Measurements from ENCODE around the gene IMMP2L.
"Not testable (repeated sequence)": the region's sequence is repeated elsewhere in the genome, so short reads cannot be mapped to it uniquely, and the experiment has no call there.

Gene IMMP2L

DNA sequence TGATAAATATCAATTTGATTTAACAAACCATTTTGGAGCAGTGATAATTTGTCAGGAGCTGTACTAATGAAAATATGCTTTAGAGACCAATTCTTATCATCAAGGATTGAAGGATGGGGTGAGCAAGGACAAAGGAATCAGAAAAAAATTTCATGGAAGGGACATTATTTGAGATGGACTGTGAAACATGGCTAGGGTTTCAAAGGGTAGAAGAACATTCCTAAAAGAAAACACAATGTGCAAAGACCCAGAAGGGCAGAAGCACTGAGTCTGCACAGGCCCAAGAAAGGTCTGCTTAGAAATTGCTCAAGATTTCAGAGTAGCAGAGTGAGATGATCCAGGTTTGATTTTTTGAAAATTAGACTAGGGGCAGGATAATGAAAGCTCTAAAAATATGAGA lies 296.9 kb downstream of the IMMP2L start:
- no peak overlapping the region for H3K9ac ChIP-seq (ENCODE audit: low read depth, low read length)
- H3K36me3 ChIP-seq (ENCODE audit: control insufficient read depth, insufficient read depth, low read length), result no peaks in the 10 kb centered on the region
- H3K4me3 ChIP-seq (ENCODE audit: low read depth, low read length), result no peak overlapping the region
- no peaks in the 10 kb centered on the region for H3K9me3 ChIP-seq (ENCODE audit: control insufficient read depth, insufficient read depth, low read length)
- peaks cover 6% of the 10 kb centered on the region for H3K4me1 ChIP-seq (ENCODE audit: control insufficient read depth, insufficient read depth, low read length)
- H3K27me3 ChIP-seq (ENCODE audit: control insufficient read depth, insufficient read depth, low read length), result no peaks in the 10 kb centered on the region

DNA sequence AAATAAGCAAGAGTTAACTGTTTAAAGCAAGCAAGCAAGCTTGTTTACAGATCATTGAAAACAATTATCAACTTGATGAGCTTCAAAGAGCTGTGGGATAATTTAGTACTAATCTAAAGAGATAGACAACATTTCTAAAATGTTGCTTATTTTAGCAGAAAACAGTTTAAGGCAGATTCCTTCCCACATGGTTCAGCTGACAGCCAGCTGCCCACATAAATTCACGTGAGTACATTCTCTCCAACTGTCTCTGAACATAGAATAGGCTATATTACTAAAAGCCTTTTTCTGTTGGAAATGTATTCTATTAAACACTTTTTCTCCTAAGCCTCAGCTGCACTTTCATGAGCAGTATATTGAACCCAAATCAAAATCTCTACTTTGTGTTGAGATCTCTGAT lies 297.3 kb downstream of the IMMP2L start:
- no peak overlapping the region for H3K4me3 ChIP-seq (ENCODE audit: low read depth, low read length)
- no peaks in the 10 kb centered on the region for H3K36me3 ChIP-seq (ENCODE audit: control insufficient read depth, insufficient read depth, low read length)
- peaks cover 6% of the 10 kb centered on the region for H3K4me1 ChIP-seq (ENCODE audit: control insufficient read depth, insufficient read depth, low read length)
- no peaks in the 10 kb centered on the region for H3K9me3 ChIP-seq (ENCODE audit: control insufficient read depth, insufficient read depth, low read length)
- H3K27me3 ChIP-seq (ENCODE audit: control insufficient read depth, insufficient read depth, low read length), result no peaks in the 10 kb centered on the region
- H3K9ac ChIP-seq (ENCODE audit: low read depth, low read length), result no peak overlapping the region

DNA sequence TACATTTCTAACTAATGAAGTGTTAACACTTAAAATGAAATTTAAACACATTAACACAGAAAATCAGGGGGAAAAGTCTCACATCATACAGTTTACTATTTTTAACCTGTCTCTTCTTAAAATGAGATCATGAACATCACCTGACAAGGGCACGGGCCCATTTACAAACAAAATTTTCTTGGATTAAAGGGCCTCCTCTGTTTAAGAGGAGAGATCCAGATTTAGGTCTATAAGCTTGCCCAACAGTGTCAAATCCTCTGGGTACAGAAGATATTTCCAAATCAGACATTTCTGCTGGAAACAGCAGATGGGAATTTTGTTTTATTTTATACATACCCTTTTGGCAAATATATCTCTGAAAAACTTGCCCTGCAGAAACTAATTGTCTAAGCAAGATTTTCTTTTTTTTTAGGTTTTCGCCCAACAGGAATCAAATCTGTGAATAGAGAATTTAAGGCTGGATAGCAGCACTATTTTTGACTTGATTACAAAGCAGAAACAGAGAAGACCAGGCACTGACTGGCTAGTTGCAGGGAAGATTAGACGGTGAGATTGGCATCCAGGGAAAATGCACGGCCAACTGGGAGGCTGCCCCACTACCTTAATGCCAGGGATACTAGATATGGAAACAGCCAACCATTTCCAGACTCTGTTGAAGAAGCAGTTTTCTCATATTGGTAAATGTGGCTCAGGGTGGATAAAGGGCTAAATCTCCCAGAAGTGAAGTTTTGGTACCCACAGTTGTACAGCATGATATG lies 298.0 kb downstream of the IMMP2L start:
- Histone ChIP-seq H3K36me3 (ENCODE audit: control insufficient read depth, insufficient read depth, low read length) (no peaks in the 10 kb centered on the region), H3K4me3 (ENCODE audit: low read depth, low read length) (no peak overlapping the region), H3K4me1 (ENCODE audit: control insufficient read depth, insufficient read depth, low read length) (peaks cover 6% of the 10 kb centered on the region), H3K9me3 (ENCODE audit: control insufficient read depth, insufficient read depth, low read length) (no peaks in the 10 kb centered on the region), H3K27me3 (ENCODE audit: control insufficient read depth, insufficient read depth, low read length) (no peaks in the 10 kb centered on the region), H3K9ac (ENCODE audit: low read depth, low read length) (no peak overlapping the region)

DNA sequence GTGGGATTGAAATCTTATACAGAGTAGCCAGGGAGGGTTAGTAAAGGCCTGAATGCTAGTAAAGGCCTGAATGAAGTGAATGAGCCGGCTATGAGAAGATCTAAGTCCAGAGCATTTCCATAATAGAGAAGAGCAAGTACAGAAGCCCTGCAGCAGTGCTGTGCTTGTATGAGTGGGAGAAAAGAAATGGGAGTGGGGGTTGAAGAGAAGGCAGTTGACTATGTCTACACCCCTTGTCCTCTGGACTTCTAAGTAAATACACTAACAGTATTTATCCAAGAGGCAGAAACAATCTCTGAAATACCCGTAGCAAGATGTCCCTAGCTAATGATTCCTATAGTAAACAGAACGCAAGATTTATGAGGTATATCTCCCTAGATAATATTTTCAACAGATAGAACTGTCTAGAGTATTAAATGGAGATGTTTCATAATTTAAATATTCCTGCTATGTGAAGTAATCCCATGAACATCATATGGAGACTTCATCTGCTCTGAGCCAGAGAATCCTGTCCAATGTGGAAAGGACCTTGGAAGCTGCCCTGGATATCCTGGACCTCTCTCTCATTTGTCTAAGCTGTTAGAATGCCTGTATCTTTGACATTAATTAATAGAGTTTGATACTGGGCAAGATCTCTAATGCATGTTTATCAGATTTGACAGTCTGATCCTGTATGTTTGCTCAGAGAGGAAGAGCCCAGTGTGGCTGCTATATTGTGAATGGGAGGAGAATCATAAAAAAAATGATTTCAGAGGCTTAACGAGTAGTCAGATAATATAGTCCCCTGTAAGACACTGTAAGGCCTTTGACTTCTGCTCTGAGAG lies 299.8 kb downstream of the IMMP2L start:
- H3K4me3 ChIP-seq (ENCODE audit: low read depth, low read length), result no peak overlapping the region

DNA sequence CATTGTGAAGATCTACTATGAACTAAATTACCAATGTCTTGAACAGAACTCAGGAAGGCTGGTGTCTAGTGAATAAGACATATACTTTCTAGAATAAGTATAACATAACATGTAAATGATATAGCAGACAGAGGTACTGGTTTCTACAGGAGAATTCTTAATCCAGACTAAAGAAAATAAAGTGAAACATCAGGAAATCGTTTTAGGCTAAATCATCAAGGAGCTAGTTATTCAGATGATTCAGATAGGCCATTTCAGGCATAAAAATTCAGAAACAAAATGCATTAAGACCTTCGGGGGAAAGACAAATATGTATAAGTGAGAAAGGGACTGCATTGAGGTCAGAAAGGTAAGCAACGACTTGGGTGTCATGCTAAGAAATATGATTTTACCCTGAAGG lies 300.8 kb downstream of the IMMP2L start:
- no peaks in the 10 kb centered on the region for H3K36me3 ChIP-seq (ENCODE audit: control insufficient read depth, insufficient read depth, low read length)
- peaks cover 1% of the 10 kb centered on the region for H3K4me1 ChIP-seq (ENCODE audit: control insufficient read depth, insufficient read depth, low read length)
- no peak overlapping the region for H3K9ac ChIP-seq (ENCODE audit: low read depth, low read length)
- no peak overlapping the region for H3K4me3 ChIP-seq (ENCODE audit: low read depth, low read length)
- H3K9me3 ChIP-seq (ENCODE audit: control insufficient read depth, insufficient read depth, low read length), result no peaks in the 10 kb centered on the region
- no peaks in the 10 kb centered on the region for H3K27me3 ChIP-seq (ENCODE audit: control insufficient read depth, insufficient read depth, low read length)

More for the DNA sequence above, 299.8 kb downstream of the IMMP2L start:
- Histone ChIP-seq H3K27me3 (ENCODE audit: control insufficient read depth, insufficient read depth, low read length) (no peaks in the 10 kb centered on the region), H3K9me3 (ENCODE audit: control insufficient read depth, insufficient read depth, low read length) (no peaks in the 10 kb centered on the region), H3K36me3 (ENCODE audit: control insufficient read depth, insufficient read depth, low read length) (no peaks in the 10 kb centered on the region), H3K9ac (ENCODE audit: low read depth, low read length) (no peak overlapping the region), H3K4me1 (ENCODE audit: control insufficient read depth, insufficient read depth, low read length) (peaks cover 6% of the 10 kb centered on the region)

DNA sequence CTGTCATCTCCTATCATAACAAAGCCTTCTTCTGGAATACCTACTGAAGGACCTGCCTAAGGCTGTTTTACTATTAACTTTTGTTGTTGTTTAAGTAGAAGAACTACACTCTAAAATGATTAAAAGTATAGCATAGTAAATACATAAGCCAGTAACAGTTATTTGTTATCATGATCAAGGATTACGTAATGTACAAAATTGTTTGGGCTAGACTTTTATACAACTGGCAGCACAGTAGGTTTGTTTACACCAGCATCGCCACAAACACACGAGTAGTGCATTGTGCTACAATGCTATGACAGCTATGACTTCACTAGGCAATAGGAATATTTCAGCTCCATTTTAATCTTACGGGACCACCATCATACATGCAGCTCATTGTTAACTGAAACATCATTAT lies 302.3 kb downstream of the IMMP2L start:
- no peaks in the 10 kb centered on the region for H3K4me1 ChIP-seq (ENCODE audit: control insufficient read depth, insufficient read depth, low read length)
- H3K9me3 ChIP-seq (ENCODE audit: control insufficient read depth, insufficient read depth, low read length), result no peaks in the 10 kb centered on the region
- H3K36me3 ChIP-seq (ENCODE audit: control insufficient read depth, insufficient read depth, low read length), result no peaks in the 10 kb centered on the region
- H3K9ac ChIP-seq (ENCODE audit: low read depth, low read length), result no peak overlapping the region
- no peak overlapping the region for H3K4me3 ChIP-seq (ENCODE audit: low read depth, low read length)
- H3K27me3 ChIP-seq (ENCODE audit: control insufficient read depth, insufficient read depth, low read length), result no peaks in the 10 kb centered on the region

DNA sequence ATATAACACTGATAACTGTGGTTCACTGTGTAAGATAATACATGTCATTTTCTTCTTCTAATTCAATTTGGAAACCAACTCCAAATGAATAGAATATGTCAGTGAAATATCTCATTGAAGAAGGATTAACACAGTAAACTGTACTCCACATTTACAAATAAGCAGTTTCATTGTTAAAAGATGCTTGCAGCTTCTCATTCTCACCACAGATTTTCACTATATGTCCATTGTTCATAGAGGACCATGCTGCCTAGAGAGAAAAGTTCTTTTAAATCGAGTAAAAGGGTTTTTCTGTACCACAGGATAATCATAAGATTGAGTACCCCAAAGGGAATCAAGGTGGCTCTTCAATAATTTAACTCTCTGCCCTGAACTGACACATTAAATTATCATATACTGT lies 305.9 kb downstream of the IMMP2L start:
- Histone ChIP-seq H3K36me3 (ENCODE audit: control insufficient read depth, insufficient read depth, low read length) (no peaks in the 10 kb centered on the region), H3K4me3 (ENCODE audit: low read depth, low read length) (no peak overlapping the region), H3K27me3 (ENCODE audit: control insufficient read depth, insufficient read depth, low read length) (no peaks in the 10 kb centered on the region), H3K4me1 (ENCODE audit: control insufficient read depth, insufficient read depth, low read length) (no peaks in the 10 kb centered on the region), H3K9me3 (ENCODE audit: control insufficient read depth, insufficient read depth, low read length) (no peaks in the 10 kb centered on the region), H3K9ac (ENCODE audit: low read depth, low read length) (no peak overlapping the region)

DNA sequence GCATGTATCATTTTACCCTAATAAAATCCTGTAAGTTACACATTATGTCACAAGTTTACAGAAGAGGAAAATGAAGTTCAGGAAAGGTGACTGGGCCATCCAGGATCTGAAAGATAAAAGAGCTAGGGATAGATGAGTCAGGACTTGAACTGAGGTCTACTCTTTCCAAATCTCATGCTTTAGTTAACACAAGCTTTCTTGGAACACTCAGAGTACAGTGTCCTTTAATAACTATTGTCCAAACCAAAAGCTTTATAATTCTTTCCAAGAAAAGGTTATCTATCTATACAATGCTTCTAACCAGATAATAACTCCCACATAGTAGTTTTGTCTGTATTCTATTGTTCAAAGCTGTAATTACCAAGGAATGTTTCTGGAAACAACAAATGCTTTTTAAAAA lies 306.7 kb downstream of the IMMP2L start:
- Histone ChIP-seq H3K36me3 (ENCODE audit: control insufficient read depth, insufficient read depth, low read length) (no peaks in the 10 kb centered on the region), H3K9me3 (ENCODE audit: control insufficient read depth, insufficient read depth, low read length) (no peaks in the 10 kb centered on the region), H3K4me3 (ENCODE audit: low read depth, low read length) (no peak overlapping the region), H3K4me1 (ENCODE audit: control insufficient read depth, insufficient read depth, low read length) (no peaks in the 10 kb centered on the region), H3K9ac (ENCODE audit: low read depth, low read length) (no peak overlapping the region), H3K27me3 (ENCODE audit: control insufficient read depth, insufficient read depth, low read length) (no peaks in the 10 kb centered on the region)

DNA sequence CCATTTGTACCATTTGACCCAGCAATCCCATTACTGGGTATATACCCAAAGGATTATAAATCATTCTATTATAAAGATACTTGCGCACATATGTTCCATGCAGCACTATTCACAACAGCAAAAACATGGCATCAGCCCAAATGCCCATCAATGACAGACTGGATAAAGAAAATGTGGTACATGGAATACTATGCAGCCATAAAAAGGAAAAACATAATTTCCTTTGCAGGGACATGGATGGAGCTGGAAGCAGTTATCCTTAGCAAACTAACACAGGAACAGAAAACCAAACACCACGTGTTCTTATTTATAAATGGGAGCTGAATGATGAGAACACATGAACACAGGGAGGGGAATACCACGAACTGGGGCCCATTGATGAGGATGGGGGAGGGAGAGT lies 310.9 kb downstream of the IMMP2L start:
- H3K36me3 ChIP-seq (ENCODE audit: control insufficient read depth, insufficient read depth, low read length); H3K27me3 ChIP-seq (ENCODE audit: control insufficient read depth, insufficient read depth, low read length); H3K9ac ChIP-seq (ENCODE audit: low read depth, low read length); H3K9me3 ChIP-seq (ENCODE audit: control insufficient read depth, insufficient read depth, low read length); H3K4me3 ChIP-seq (ENCODE audit: low read depth, low read length); H3K4me1 ChIP-seq (ENCODE audit: control insufficient read depth, insufficient read depth, low read length): not testable (repeated sequence)

DNA sequence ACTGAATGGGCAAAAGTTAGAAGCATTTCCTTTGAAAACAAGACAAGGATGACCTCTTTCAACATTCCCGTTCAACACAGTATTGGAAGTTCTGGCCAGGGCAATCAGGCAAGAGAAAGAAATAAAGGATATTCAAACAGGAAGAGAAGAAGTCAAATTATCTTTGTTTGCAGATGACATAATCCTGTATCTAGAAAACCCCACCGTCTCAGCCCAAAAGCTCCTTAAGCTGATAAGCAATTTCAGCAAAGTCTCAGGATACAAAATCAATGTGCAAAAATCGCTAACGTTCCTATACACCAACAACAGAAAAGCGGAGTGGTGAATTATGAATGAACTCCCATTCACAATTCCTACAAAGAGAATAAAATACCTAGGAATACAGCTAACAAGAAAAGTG lies 312.5 kb downstream of the IMMP2L start:
- not testable (repeated sequence) for H3K9ac ChIP-seq (ENCODE audit: low read depth, low read length); H3K4me3 ChIP-seq (ENCODE audit: low read depth, low read length); H3K27me3 ChIP-seq (ENCODE audit: control insufficient read depth, insufficient read depth, low read length); H3K9me3 ChIP-seq (ENCODE audit: control insufficient read depth, insufficient read depth, low read length); H3K4me1 ChIP-seq (ENCODE audit: control insufficient read depth, insufficient read depth, low read length); H3K36me3 ChIP-seq (ENCODE audit: control insufficient read depth, insufficient read depth, low read length)

DNA sequence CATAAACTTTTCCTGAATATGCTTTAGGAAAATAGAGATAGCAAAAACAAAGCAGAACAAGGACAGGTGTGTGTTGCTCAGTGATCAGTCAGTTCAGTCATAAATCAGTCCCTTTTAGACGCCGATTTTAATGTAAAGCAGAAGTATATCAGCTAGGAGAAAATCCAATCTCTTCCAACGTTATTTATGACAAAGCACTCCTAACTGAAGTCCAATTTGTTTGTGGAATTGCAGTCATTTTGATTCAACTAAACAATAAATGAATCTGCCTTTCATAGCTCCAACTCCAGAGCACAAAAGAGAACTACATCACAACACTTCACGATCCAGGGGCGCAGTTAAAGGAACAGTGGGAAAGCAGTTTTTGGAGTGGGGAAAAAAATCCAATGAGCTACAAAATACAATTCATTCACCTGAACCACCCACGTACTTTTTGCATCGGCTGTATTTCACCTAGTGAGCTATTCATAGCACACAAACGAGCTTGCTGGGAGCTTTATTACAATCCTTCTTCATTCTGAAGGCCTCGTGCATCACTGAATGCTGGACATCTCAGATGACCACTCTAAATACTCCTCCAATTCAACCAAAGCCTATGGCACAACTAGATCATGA lies 320.0 kb downstream of the IMMP2L start:
- Histone ChIP-seq H3K4me3 (ENCODE audit: low read depth, low read length) (no peak overlapping the region), H3K4me1 (ENCODE audit: control insufficient read depth, insufficient read depth, low read length) (no peaks in the 10 kb centered on the region), H3K9me3 (ENCODE audit: control insufficient read depth, insufficient read depth, low read length) (no peaks in the 10 kb centered on the region), H3K36me3 (ENCODE audit: control insufficient read depth, insufficient read depth, low read length) (no peaks in the 10 kb centered on the region), H3K27me3 (ENCODE audit: control insufficient read depth, insufficient read depth, low read length) (no peaks in the 10 kb centered on the region), H3K9ac (ENCODE audit: low read depth, low read length) (no peak overlapping the region)

DNA sequence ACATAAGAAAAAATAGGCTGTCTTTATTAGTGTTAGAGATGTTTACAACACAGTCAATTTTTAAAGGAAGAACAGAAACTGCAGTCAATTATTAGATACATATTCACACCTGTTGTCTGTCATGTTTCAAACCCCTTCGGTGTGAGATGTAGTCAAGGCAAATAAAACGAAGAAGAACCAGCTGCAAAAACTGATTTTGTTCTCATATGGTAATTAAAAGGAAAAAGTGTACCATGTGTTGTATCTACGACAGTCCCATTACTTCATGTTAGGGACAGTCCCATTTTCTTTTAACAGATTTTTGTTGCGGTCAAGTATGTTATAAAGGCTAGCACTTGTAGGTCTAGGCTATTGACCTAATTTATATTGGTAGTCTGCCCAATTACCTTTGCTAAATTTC lies 321.9 kb downstream of the IMMP2L start:
- H3K9ac ChIP-seq (ENCODE audit: low read depth, low read length), result no peak overlapping the region
- no peaks in the 10 kb centered on the region for H3K4me1 ChIP-seq (ENCODE audit: control insufficient read depth, insufficient read depth, low read length)
- H3K9me3 ChIP-seq (ENCODE audit: control insufficient read depth, insufficient read depth, low read length), result no peaks in the 10 kb centered on the region
- H3K36me3 ChIP-seq (ENCODE audit: control insufficient read depth, insufficient read depth, low read length), result no peaks in the 10 kb centered on the region
- no peaks in the 10 kb centered on the region for H3K27me3 ChIP-seq (ENCODE audit: control insufficient read depth, insufficient read depth, low read length)
- no peak overlapping the region for H3K4me3 ChIP-seq (ENCODE audit: low read depth, low read length)
